ENCODE data around the gene IFNL2. TPM values are rescaled to one million over a fixed set of nuclear protein-coding genes. Genes with fewer than 3 reads are reported as not detected.

IFNL2 gene
- total RNA-seq, 1 donor from 2014 or later: not detected

GRCh38 chr19:39251846-39252245 is 16.4 kb upstream of the IFNL2 start:
- CTCF ChIA-PET: no interaction called here
- TF ChIP-seq, protein P1, sequence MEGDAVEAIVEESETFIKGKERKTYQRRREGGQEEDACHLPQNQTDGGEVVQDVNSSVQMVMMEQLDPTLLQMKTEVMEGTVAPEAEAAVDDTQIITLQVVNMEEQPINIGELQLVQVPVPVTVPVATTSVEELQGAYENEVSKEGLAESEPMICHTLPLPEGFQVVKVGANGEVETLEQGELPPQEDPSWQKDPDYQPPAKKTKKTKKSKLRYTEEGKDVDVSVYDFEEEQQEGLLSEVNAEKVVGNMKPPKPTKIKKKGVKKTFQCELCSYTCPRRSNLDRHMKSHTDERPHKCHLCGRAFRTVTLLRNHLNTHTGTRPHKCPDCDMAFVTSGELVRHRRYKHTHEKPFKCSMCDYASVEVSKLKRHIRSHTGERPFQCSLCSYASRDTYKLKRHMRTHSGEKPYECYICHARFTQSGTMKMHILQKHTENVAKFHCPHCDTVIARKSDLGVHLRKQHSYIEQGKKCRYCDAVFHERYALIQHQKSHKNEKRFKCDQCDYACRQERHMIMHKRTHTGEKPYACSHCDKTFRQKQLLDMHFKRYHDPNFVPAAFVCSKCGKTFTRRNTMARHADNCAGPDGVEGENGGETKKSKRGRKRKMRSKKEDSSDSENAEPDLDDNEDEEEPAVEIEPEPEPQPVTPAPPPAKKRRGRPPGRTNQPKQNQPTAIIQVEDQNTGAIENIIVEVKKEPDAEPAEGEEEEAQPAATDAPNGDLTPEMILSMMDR (IDR thresholded peaks at IDR 0.05): no peak
- POLR2A ChIA-PET: no interaction called here

GRCh38 chr19:39252458-39252857 is 15.7 kb upstream of the IFNL2 start:
- DNase-seq: no peak
- Mint-ChIP-seq H3K36me3 (ENCODE audit: low read depth) (no peaks in the 10 kb centered on the region), H3K4me3 (no peak overlapping the region), H3K27ac (no peak overlapping the region), H3K9me3 (peaks cover 2% of the 10 kb centered on the region), H3K27me3 (peaks cover 11% of the 10 kb centered on the region), H3K4me1 (no peaks in the 10 kb centered on the region)
- POLR2A ChIA-PET: no interaction called here
- ATAC-seq (ENCODE audit: low read depth): no peak
- intact Hi-C loops (cut with micrococcal nuclease): no loop called here
- CTCF ChIA-PET: no interaction called here
- TF ChIP-seq, protein P1 (IDR thresholded peaks at IDR 0.05): no peak

More at GRCh38 chr19:39251846-39252245, 16.4 kb upstream of the IFNL2 start:
- ATAC-seq (ENCODE audit: low read depth) (no peak), DNase-seq (no peak)
- no peaks in the 10 kb centered on the region for H3K4me1 Mint-ChIP-seq
- H3K4me3 Mint-ChIP-seq: no peak overlapping the region
- no peaks in the 10 kb centered on the region for H3K9me3 Mint-ChIP-seq
- intact Hi-C loops (cut with micrococcal nuclease): no loop called here
- H3K27ac Mint-ChIP-seq: no peak overlapping the region
- peaks cover 9% of the 10 kb centered on the region for H3K27me3 Mint-ChIP-seq
- H3K36me3 Mint-ChIP-seq (ENCODE audit: low read depth): no peaks in the 10 kb centered on the region

DNA sequence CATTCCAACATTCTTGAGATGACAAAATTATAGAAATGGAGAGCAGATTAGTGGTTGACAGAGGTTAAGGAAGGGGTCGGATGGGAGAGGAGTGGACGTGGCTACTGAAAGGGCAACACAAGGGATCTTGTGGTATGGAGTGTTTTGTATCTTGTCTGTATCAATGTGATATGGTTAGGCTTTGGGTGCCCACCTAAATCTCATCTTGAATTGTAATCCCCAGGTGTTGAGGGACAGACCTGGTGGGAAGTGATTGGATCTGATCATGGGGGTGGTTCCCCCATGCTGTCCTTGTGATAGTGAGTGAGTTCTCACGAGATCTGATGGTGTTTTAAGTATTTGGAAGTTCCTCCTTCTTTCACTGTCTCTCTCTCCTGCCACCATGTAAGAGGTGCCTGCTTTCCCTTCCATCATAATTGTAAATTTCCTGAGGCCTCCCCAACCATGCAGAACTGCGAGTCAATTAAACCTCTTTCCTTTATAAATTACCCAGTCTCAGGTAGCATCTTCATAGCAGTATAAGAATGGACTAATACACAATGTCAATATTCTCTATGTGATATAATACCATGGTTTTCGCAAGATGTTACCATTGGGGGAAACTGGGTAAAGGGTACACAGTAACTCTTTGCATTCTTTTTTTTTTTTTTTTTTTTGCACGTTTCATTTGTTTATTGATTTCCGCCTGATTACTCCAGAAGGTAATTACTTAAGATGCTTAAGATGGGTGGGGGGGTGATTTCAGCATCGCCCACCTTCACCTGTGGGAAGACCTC is 14.6 kb upstream of the IFNL2 start:
- DNase-seq: no peak
- H3K4me3 Mint-ChIP-seq: no peak overlapping the region
- no peak for ATAC-seq (ENCODE audit: low read depth)
- H3K36me3 Mint-ChIP-seq (ENCODE audit: low read depth): no peaks in the 10 kb centered on the region
- POLR2A ChIA-PET: no interaction called here
- peaks cover 11% of the 10 kb centered on the region for H3K27me3 Mint-ChIP-seq
- no peak overlapping the region for H3K27ac Mint-ChIP-seq
- TF ChIP-seq, protein P1 (IDR thresholded peaks at IDR 0.05): no peak
- intact Hi-C loops (cut with micrococcal nuclease): no loop called here
- H3K9me3 Mint-ChIP-seq: peaks cover 2% of the 10 kb centered on the region
- CTCF ChIA-PET: no interaction called here
- no peaks in the 10 kb centered on the region for H3K4me1 Mint-ChIP-seq

DNA sequence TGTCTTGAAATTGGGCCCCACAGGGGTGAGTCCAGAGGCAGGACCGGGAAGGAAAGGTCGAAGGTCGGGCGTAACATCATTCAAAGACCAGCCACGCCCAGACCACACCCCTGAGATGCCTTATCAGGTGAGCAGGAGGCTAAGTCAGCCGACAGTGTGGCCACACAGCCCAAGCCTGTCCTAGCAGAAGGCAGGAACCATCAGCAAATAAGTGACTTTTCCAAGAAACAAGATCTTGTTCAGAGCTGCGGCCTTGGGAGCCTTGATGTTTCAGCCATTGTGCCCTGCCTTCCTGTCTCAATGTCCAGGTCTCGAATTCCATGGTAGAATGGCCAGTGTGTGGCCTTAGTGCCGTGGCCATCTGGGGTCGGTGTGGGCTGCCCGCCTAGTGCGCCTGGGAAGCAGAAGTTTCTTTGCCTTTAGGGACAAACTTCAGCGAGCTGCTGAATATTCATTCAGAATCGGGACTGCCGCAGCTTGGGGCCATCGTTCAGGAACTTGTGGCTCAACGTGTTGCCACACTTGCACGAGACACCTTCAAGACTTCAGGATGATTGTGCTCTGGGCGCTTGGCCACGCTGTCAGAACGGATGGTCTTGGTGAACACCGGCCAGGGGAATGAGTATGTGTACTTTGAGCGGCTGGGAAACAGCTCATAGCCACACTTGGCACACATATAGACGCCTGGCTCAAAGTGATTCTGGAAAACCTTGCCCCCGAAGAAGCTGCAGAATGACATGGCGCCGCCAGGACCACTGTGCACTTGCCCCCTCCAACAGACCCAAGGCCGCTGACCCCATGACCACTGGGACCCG is 13.5 kb upstream of the IFNL2 start:
- Mint-ChIP-seq H3K36me3 (ENCODE audit: low read depth) (no peaks in the 10 kb centered on the region), H3K27me3 (peaks cover 11% of the 10 kb centered on the region), H3K4me3 (no peak overlapping the region), H3K9me3 (peaks cover 2% of the 10 kb centered on the region), H3K27ac (no peak overlapping the region), H3K4me1 (no peaks in the 10 kb centered on the region)
- ATAC-seq (ENCODE audit: low read depth) (no peak), DNase-seq (no peak)
- ChIA-PET POLR2A (no interaction called here), CTCF (no interaction called here)
- TF ChIP-seq, protein P1 (IDR thresholded peaks at IDR 0.05): no peak
- intact Hi-C loops (cut with micrococcal nuclease): no loop called here

- TF ChIP-seq, protein P1 (IDR thresholded peaks at IDR 0.05): no peak
- ChIA-PET CTCF (no interaction called here), POLR2A (no interaction called here)
- Mint-ChIP-seq H3K27ac (no peak overlapping the region), H3K4me3 (no peak overlapping the region), H3K27me3 (peaks cover 14% of the 10 kb centered on the region), H3K4me1 (no peaks in the 10 kb centered on the region), H3K36me3 (ENCODE audit: low read depth) (no peaks in the 10 kb centered on the region), H3K9me3 (peaks cover 2% of the 10 kb centered on the region)
- no peak for ATAC-seq (ENCODE audit: low read depth)
- intact Hi-C loops (cut with micrococcal nuclease): no loop called here
- no peak for DNase-seq
These were observed 11.0 kb upstream of the IFNL2 start for GRCh38 chr19:39257227-39257626.
